Neuron (in vitro differentiated cells): ENCODE measurements around the gene PIGQ.

Experiments used
- H2AFZ ChIP-seq: one replicate; pipeline ENCODE4 v1.6.1; 2013; ENCODE audit warnings: low read depth, mild to moderate bottlenecking, inconsistent platforms, low read length, moderate library complexity
- H3K27me3 ChIP-seq: one replicate; pipeline ENCODE4 v1.6.1; 2013; ENCODE audit warnings: low read length; ENCODE audit not compliant: insufficient read depth
- H3K36me3 ChIP-seq: one replicate; pipeline ENCODE4 v1.6.1; 2013; ENCODE audit warnings: low read length; ENCODE audit not compliant: insufficient read depth
- H3K4me1 ChIP-seq: one replicate; pipeline ENCODE4 v1.6.1; 2013; ENCODE audit warnings: low read length; ENCODE audit not compliant: insufficient read depth
- H3K4me3 ChIP-seq: 2 replicates; pipeline ENCODE4 v1.5.1; 2013; ENCODE audit warnings: mild to moderate bottlenecking, low read length, moderate library complexity
- H3K9me3 ChIP-seq: one replicate; pipeline ENCODE4 v1.6.1; 2013; ENCODE audit warnings: low read length

PIGQ gene

DNA sequence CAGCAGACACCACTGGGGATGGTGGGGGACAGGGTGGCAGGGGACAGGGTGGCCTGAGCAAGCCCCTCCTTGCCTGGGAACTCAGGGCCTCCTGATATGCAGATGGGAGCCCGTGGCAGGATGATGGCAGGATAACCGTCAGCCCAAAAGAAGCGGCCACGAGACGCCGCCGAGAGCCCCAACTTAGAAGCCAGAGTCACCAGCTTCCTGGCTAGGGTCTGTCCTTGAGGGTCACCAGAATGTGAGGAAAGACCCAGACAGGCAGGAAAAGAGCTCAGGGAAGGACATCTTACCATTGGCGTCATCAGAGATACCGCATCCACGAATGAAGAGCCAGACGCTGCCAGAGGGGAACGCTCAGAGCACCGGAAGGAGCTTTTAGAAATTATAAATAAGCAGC lies 39.5 kb downstream of the PIGQ start:
- H3K4me3 ChIP-seq = no peak overlapping the region
- peaks cover 28% of the 10 kb centered on the region for H3K9me3 ChIP-seq
- peaks cover 5% of the 10 kb centered on the region for H3K36me3 ChIP-seq
- no peaks in the 10 kb centered on the region for H3K4me1 ChIP-seq
- no peak overlapping the region for H2AFZ ChIP-seq
- no peaks in the 10 kb centered on the region for H3K27me3 ChIP-seq

DNA sequence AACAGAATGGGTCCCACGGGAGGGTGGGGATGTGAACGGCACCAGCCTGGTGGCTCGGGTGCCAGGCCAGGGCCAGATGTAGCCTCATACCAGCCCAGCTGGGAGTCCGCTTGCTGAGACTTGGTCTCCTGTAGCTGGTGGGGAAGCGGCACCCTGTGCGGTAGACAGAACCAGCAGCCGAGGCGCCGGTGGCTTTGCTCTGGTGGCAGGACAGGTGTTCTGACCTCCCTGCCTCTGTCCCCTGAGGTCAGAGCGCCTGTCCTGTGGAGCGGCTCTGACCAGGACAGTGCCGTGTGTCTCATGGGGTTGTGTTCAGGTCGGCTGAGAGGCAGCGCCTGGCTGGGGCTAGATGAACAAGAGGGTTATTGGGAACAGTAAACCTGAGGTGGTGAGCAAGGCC lies 40.2 kb downstream of the PIGQ start:
- H3K4me1 ChIP-seq = no peaks in the 10 kb centered on the region
- H3K9me3 ChIP-seq = peaks cover 31% of the 10 kb centered on the region
- H3K36me3 ChIP-seq = peaks cover 5% of the 10 kb centered on the region
- no peak overlapping the region for H2AFZ ChIP-seq
- H3K27me3 ChIP-seq = no peaks in the 10 kb centered on the region
- no peak overlapping the region for H3K4me3 ChIP-seq

DNA sequence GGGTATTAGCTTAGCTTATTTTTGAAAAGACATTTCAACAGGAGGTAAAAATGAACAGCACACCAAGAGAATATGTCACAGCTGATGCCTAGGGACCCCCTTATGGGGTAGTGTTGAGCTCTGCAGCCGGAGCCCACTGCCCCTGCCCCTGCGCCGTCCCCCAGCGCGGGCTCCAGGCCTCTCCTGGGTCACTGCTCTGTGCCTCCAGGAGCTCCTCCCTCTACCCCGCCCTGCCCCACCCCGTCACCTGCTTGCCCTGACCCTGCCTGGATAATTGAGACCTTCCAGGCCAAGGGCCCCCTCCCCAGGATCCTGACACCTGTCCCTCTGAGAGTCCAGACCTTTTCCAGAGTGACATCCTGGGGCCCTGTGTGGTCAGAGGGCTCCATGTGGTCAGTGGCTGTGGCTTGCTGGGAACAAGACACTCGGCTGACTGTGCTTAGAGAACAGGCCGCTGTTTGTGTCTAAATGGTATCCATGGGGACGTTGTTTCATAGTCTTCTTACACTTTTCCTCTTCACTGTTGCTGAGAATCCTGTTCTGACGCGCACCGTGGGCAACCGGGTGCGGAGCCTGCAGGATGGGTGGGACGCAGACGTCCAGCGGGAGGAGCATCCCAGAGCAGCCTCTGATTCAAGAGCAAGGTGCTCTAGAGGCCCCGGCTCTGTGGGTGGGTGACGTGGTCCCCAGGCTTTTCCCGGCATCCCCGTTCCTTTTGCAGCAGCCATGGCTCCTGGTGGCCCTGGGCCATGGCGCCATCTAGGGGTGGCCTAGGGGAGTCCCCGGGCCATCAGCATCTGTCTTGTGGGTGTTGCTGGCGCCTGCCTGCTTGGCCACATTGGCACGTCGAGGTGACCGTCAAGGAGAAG lies 41.0 kb downstream of the PIGQ start:
- no peak overlapping the region for H3K4me3 ChIP-seq
- H3K9me3 ChIP-seq = peaks cover 24% of the 10 kb centered on the region
- no peak overlapping the region for H2AFZ ChIP-seq
- H3K36me3 ChIP-seq = peaks cover 5% of the 10 kb centered on the region
- no peaks in the 10 kb centered on the region for H3K4me1 ChIP-seq
- no peaks in the 10 kb centered on the region for H3K27me3 ChIP-seq

DNA sequence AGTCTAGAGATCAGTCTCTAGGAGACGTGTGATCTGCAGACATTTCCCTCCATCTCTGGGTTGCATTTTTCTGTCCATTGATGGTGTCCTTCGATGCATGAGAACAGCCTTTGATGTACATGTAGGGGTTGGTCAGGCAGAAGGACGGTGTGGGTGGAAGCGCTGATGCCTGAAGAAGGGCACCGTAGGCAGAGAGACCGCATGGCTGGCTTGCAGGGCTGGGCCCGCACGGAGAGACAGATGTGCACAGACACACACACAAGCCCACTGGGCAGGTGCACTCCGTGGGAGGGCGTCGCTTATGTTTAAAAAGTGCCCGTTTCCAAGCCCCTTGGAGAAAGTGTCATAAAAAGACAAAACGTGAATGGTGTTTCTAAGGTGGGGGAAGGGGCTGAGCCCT lies 45.4 kb downstream of the PIGQ start:
- no peak overlapping the region for H2AFZ ChIP-seq
- no peaks in the 10 kb centered on the region for H3K27me3 ChIP-seq
- H3K4me1 ChIP-seq = no peaks in the 10 kb centered on the region
- no peak overlapping the region for H3K4me3 ChIP-seq
- H3K36me3 ChIP-seq = peaks cover 5% of the 10 kb centered on the region
- peaks cover 15% of the 10 kb centered on the region for H3K9me3 ChIP-seq

DNA sequence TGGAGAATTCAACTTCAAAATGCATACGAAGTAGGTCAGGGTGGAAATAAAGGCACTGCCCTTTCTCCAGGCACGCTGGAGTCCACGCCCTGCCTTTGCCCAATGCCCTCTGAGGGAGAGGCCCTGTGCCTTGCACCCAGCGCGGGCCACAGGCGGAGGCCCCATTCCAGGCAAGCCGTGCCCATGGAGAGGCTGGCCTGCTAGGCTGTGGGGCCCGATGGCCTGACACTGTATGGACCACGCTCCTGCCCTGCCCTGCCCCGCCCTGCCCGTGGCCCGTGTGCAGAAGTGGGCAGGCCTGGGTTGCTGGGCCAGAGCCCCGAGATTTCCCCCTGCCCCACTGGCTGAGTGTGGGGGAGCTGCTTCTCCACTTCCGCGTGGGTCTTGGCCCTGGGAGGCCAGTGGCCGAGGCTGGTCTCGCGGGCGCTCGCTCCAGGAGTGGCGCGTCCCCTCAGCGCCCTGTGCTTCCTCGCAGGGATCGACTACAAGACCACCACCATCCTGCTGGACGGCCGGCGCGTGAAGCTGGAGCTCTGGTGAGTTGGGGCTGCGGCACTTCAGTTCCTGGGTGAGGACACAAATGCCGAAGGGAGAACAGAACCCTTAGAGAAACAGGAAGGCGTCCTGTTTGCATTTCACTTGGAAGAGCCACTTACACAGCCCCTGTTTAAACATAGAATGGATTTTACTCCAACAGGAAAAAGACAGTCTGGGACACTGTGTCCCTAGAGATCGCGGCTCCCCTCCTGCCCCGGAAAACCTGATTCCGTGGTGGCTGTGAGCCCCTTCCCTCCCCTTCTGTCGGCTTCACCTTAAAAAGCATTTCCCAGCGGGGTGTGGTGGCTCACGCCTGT lies 47.2 kb downstream of the PIGQ start:
- Histone ChIP-seq H3K36me3 (peaks cover 5% of the 10 kb centered on the region), H3K4me3 (no peak overlapping the region), H3K9me3 (peaks cover 12% of the 10 kb centered on the region), H3K4me1 (no peaks in the 10 kb centered on the region), H2AFZ (no peak overlapping the region), H3K27me3 (no peaks in the 10 kb centered on the region)

DNA sequence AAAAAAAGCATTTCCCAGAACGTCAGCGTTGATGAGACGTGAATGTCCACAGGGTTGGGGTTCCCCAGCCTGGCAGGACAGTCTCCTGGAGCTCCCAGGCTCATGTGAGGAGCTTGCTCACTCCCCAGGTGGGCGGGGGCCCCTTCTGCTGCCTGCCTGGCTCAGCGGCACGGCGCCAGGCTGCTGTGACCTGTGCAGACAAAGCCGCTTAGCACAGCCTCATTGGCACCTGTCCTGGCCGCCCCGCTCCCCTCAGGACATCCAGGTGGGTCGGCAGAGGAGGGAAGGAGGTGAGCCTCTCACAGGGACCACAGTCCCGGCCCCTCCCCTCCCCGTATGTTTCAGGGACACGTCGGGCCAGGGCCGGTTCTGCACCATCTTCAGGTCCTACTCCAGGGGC lies 48.1 kb downstream of the PIGQ start:
- Histone ChIP-seq H3K27me3 (no peaks in the 10 kb centered on the region), H2AFZ (no peak overlapping the region), H3K9me3 (peaks cover 12% of the 10 kb centered on the region), H3K4me3 (no peak overlapping the region), H3K36me3 (peaks cover 5% of the 10 kb centered on the region), H3K4me1 (no peaks in the 10 kb centered on the region)

DNA sequence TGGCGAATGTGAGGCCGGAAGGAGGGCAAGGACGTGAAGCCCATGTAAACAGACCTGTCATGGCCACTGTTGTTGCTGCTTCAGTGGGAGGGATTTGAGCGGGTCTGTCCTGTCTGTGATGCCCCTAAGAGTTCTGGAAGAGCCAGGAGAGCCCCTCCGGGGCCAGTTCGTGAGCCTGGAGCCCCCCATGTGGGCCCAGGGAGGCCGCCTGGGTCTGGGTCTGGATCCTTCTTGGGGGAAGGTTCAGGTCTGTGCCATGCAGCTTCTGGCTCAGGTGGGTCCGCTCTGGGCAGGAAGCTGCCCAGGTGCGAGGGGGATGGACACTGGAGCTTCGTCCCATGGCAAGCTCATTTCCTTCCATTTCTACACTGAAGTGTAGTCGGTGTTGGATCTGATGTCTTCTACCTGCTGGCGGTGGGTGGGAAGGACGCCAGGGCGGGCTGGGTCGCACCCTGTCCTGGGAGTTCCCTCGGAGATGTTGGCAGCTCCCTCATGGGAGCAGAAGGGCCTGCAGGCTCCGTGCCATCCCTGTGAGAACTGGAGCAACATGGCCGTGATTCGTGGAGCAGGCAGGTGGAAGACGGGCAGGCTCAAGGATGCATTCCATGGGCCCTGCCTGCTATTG lies 49.8 kb downstream of the PIGQ start:
- Histone ChIP-seq H3K36me3 (no peaks in the 10 kb centered on the region), H3K27me3 (no peaks in the 10 kb centered on the region), H3K9me3 (peaks cover 2% of the 10 kb centered on the region), H3K4me1 (no peaks in the 10 kb centered on the region), H3K4me3 (no peak overlapping the region), H2AFZ (no peak overlapping the region)

DNA sequence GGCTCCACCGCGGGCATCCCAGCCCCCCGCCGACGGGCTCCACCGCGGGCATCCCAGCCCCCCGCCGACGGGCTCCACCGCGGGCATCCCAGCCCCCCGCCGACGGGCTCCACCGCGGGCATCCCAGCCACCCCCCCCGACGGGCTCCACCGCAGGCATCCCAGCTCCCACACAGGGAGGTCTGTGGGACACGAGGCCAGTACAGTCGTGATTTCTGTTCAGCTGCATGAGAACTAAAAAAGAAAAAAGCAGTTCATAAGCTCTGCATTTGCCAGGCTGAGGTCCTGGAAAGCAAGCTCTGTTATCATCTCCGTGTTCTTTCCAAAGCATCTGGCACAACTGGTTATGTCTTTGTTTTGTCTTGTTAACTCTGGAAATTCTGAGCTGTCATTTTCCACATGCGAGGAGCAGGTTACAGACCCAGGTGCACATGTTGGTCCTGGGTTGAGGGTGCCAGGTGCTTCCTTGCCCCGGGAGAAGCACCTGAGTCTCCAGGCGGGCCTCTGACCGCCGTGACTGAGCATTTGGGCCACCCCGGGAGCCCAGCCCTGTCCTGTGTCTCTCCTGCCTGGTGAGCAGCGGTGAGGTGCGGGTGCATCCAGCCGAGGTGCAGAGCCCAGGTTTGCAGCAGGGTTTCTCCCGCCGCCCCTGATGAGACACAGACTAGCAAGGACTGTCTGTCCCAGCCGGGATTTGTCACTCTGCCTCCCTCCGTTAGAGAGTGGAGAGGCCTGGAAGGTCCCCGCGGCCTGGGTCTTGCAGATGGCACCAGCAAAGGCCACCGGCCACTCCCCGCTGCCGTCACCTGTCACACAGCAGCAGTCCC lies 51.1 kb downstream of the PIGQ start:
- Histone ChIP-seq H2AFZ (no peak overlapping the region), H3K4me1 (no peaks in the 10 kb centered on the region), H3K27me3 (no peaks in the 10 kb centered on the region), H3K36me3 (peaks cover 5% of the 10 kb centered on the region), H3K9me3 (no peaks in the 10 kb centered on the region), H3K4me3 (no peak overlapping the region)

DNA sequence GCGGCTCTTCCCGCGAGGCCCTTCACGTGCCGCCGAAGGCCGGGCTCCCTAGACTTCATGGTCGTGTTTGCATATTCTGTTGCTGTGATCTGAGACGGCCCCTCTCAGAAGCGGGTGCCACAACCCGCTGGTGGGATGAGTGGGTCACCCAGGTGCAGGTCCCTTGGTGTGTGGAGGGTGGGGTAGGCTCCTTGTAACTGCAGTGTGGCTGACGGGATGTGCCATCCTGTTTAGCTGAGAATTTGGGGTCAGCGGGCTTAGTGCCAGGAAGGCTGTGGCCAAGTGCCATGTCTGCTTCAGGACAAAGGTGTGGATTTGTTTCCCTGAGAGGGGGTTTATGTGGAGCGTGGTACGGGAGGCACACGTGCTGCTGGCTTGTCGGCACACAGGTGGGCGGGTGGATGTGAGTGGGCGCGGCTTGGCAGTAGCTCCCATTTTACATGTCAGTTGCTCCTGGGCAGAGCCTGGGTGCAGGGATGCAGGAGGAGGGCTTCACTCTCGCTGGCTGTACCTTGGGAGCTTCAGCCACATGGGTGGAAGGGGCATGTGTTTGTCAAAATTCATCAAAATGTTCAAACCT lies 51.8 kb downstream of the PIGQ start:
- Histone ChIP-seq H3K4me3 (no peak overlapping the region), H3K27me3 (no peaks in the 10 kb centered on the region), H2AFZ (no peak overlapping the region), H3K36me3 (peaks cover 11% of the 10 kb centered on the region), H3K4me1 (no peaks in the 10 kb centered on the region), H3K9me3 (no peaks in the 10 kb centered on the region)

DNA sequence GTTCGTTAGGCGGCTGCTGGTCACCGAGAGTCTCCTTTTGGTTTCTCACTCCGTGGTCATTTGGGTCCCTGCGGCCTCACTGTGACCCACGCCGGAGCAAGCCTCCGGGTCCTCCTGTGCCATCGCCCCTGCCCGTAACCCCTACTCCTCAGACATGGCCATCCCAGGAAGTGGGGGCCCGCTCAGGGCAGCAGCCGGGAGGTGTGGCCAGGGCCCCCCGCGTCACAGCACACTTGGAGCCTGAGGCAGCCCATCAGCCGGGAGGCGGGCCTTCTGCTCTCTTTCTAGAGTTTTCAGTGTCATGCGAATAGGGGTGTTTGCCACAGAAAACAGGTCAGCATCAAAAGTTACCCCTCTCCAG lies 53.1 kb downstream of the PIGQ start:
- Histone ChIP-seq H3K9me3 (no peaks in the 10 kb centered on the region), H3K4me1 (no peaks in the 10 kb centered on the region), H3K27me3 (no peaks in the 10 kb centered on the region), H2AFZ (no peak overlapping the region), H3K36me3 (peaks cover 17% of the 10 kb centered on the region), H3K4me3 (no peak overlapping the region)

DNA sequence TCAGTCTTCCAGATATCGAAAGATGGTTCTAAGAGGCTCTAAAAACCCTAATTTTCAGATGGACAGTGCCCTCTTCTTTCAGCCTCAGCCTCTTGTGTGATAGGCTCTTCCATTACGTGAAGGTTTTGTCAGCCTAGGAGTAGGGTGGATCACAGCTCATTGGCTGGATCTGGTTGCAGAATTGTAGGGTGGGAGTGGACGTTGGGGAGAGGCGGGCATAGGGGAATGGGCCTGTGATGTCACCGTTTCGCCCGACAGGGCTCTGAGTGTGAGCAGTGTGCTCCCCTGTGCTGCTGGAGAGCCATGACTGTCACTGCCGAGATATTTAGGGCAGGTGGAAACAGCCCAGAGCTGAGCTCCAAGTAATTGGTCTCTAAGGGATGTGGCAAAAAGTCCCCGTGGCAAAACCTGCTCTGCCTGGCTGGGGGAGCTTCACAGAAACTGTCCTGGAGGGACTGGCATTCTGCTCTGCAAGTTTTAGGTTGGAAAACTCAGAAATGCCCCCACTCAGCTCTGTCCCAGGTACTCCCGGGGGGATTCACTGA lies 54.8 kb downstream of the PIGQ start:
- no peak overlapping the region for H2AFZ ChIP-seq

More for the DNA sequence above, 54.8 kb downstream of the PIGQ start:
- peaks cover 23% of the 10 kb centered on the region for H3K36me3 ChIP-seq
- no peaks in the 10 kb centered on the region for H3K27me3 ChIP-seq
- no peak overlapping the region for H3K4me3 ChIP-seq
- no peaks in the 10 kb centered on the region for H3K9me3 ChIP-seq
- H3K4me1 ChIP-seq = peaks cover 15% of the 10 kb centered on the region
